HG03460 (cell line): ENCODE measurements around the gene ZNF26.
"Not testable (repeated sequence)": the region's sequence is repeated elsewhere in the genome, so short reads cannot be mapped to it uniquely, and the experiment has no call there.

ENCODE experiments used
- ATAC-seq: cut with Tn5 transposase; IDR thresholded peaks from one replicate; pipeline ENCODE4 v1.9.1; 2021; ENCODE audit not compliant: unreplicated experiment

Gene ZNF26

GRCh38 chr12:132955094-132956010, 30.8 kb upstream of the ZNF26 start:
- ATAC-seq, result peak; percentile 32

DNA sequence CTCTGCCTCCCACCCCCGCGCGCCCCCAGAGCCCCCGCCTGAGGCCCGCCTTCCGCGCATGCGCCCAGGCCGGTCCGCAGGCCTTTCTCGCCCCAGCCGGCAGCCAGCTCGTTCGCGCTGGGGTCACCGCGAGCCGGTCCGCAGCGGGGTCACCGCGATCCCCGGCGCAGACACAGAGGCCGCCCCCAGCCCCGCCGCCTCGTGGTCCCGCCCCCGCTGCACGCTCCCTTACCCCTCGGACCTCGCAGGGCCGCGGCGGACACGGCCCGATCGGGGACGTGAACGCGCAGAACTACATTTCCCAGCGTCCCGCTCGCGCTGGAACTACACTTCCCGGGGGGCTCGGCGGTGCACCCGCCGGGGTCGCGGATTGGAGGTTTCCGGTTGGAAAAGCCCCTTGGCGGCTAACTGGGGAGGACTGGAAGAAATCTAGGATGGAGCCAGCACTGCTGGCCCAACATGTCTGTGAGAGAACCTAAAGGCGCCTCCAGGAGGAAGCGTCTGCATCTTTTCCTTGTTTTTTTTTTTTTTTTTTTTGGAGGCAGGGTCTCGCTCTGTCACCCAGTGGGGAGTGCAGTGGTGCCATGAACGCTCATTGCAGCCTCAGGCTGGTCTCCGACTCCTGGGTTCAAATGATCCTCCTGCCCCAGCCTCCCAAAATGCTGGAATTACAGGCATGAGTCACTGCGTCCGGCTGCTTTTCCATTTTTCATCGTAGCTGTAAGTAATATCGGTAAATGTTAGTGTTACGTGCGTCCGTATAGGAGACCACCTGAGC, 30.0 kb upstream of the ZNF26 start, which contains the start of gene ZNF605:
Gene ZNF605, minus strand, starts transcription at position 296 of the 778 bp plus-strand sequence. CDS start 10,671 bp downstream, outside the sequence.
- peak; percentile 94 for ATAC-seq

- ATAC-seq, result not testable (repeated sequence)
Observed at GRCh38 chr12:132961790-132962189, 24.4 kb upstream of the ZNF26 start.

DNA sequence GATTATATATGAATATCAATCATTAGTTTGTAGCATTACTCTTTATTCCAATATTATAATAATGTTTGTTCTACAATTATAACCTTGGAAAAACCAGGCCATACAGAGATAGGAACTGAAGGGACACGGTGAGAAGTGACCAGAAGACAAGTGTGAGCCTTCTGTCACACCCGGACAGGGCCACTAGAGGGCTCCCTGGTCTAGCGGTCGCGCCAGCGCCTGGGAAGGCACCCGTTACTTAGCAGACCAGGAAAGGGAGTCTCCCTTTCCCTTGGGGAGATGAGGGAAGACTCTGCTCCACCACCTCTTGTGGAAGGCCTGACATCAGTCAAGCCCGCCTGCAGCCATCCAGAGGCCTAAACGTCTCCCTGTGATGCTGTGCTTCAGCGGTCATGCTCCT, 22.2 kb upstream of the ZNF26 start:
- not testable (repeated sequence) for ATAC-seq

- ATAC-seq, result no peak
Observed at GRCh38 chr12:132965796-132966195, 20.4 kb upstream of the ZNF26 start.

GRCh38 chr12:132966676-132967415, 19.3 kb upstream of the ZNF26 start:
- ATAC-seq, result no peak

- ATAC-seq, result no peak
Observed at GRCh38 chr12:132967736-132968135, 18.4 kb upstream of the ZNF26 start.

DNA sequence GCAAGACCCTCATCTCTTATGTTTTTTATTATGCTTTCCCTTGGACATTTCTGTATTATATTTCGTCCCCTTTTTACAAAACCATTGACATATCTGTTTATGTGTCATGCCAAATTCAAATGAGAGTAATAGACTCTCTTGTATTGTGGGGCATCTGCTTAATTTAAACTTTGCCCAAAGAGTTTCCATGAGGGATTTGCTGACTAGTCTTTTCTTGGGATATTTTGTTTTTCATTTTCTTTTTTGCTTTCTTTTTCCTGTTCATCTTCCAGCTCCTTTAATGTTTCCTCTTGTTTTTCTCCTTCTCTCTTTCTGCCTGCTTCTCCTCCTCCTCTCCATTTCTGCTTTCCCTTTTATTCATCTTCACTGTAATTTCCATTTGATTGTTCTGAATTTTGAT, 13.8 kb upstream of the ZNF26 start:
- no peak for ATAC-seq

DNA sequence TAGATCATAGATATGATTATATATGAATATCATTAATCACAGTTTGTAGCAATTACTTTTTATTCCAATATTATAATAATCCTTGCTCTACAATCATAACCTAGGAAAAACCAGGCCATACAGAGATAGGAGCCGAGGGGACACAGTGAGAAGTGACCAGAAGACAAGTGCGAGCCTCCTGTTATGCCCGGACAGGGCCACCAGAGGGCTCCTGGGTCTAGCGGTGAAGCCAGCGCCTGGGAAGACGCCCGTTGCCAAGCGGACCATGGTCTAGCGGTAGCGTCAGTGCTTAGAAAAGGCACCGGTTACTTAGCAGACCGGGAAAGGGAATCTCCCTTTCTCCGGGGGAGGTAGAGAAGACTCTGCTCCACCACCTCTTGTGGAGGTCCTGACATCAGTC, 9.3 kb upstream of the ZNF26 start:
- ATAC-seq, result not testable (repeated sequence)

- no peak for ATAC-seq
Observed at GRCh38 chr12:132986885-132987225, 688 bp downstream of the ZNF26 start.

DNA sequence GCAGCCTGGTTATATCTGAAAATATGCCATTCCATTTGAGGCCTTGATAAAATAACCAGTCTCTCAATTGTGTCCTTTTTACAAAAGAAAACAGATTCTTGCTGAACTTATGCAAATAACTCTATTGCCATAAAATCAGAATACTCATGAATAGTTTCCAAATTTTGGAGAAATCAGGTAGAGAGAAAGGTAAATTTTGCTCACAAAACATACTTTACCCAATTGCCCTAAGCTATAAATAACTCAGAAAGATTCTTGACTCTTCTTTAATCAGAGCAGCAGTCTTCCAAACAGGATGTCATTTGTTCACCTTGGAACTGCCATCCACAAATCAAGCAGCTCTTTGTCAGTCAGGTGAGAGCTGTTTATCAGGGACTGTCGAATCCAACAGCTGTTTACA, 12.6 kb downstream of the ZNF26 start:
- no peak for ATAC-seq

DNA sequence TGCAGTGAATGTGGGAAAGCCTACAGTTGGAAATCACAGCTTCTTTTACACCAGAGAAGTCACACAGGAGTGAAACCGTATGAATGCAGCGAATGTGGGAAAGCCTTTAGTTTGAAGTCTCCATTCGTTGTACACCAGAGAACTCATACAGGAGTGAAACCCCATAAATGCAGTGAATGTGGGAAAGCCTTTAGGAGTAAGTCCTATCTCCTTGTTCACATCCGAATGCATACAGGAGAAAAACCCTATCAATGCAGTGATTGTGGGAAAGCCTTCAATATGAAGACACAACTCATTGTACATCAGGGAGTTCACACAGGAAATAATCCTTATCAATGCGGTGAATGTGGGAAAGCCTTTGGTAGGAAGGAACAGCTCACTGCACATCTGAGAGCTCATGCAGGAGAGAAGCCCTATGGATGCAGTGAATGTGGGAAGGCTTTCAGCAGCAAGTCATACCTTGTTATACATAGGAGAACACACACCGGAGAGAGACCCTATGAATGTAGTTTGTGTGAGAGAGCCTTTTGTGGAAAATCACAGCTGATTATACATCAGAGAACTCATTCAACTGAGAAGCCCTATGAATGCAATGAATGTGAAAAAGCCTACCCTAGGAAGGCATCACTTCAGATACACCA, 24.6 kb downstream of the ZNF26 start:
- no peak for ATAC-seq

DNA sequence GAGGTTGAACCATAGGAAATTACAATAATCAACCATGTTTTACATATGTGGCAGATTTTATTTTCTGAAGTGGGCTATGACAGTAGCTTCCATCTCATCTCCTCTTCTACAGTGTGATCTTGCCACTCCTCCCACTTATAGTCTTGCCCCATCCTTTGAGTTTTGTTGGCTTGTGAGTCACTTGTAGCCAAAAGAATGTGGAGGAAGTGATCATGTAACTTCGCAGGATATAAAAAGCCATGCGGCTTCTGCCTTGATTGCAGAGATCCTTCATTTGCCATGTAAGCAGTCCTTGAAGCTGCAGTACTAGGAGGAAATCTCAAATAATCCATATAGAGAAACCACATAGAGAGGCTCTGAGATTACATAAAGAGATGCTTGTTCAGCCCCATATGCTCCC, 37.4 kb downstream of the ZNF26 start:
- no peak for ATAC-seq

- no peak for ATAC-seq
Observed at GRCh38 chr12:133026996-133027395, 40.8 kb downstream of the ZNF26 start.

DNA sequence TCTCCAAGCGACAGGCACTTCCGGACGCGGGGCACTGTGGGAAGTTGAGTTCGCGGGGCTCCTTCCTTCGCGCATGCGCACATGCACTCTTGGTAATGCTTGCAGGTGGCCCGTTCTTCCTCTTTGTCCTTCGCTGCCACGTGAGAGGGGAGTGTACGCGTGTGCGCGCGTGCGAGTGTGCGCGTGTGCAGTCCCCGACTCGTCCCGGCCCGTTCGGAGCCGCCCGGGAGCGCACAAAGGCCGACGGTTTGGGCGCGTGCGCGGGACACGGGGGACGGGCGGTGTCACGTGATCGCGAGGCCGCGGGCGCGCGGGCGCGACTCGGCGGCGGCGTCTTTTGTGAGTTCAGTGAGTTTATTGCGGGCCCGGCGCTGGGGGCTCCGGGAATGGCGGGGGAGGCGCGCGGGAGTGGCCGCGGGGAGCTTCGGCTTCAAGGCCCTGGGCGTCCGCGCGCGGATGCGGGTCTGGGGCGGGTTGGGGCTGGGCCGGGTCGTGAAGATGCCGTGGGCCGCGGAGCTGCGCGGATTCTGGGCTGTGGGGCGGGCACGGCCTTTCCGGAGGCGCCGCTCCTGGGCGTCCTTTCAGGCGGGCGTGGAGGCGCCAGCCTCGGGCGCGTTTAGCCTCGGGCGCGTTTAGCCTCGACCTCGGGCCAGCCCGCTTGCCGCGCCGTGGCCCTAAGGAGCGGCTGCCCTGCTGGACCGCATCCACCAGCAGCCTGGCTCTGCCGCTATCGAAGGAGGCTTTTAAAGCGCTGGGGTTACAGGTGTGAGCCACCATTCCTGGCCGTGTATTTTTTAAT, 51.2 kb downstream of the ZNF26 start, which contains the start of gene ZNF84:
Gene ZNF84, plus strand, starts transcription at position 303 of the 799 bp plus-strand sequence. CDS start 3,959 bp downstream, outside the sequence.
- ATAC-seq, result peak; percentile 93

DNA sequence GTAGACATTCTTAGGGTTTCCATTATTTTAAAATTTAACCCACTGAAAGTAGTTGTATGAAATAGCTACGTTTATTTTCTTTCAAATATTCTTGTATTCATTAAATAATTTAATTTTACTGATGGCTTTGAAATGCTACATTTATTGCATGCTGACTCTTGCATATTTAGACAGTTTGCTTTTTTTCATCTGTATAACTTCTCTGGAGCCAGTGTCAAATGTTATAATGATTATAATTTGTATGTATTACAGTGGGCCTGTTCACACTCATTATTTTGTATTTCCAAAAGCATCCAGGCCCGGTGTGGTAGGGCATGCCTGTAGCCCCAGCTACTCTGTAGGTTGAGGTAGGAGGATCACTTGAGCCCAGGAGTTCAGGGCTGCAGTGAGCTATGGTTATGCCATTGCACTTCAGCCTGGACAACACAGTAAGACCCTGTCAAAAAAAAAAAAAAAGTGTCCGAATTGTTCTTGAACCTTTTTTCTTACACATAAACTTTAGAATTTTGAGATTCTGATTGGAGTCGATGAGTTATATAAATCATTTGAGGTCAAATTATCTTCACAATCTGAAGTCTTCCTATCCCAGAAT, 52.0 kb downstream of the ZNF26 start:
- no peak for ATAC-seq

DNA sequence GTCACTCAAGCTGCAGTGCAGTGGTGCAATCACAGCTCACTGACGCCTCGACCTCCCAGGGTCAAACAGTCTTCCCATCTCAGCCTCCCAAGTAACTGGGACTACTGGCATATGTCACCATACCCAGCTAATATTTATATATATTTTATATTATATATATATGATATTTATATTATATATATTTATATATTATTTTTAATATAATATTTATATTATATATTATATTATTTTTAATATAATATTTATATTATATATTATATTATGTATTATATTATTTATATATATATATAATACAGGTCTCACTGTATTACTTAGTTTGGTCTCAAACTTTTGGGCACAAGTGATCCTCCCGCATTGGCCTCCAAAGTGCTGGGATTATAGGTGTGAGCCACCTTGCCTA, 60.5 kb downstream of the ZNF26 start:
- no peak for ATAC-seq

DNA sequence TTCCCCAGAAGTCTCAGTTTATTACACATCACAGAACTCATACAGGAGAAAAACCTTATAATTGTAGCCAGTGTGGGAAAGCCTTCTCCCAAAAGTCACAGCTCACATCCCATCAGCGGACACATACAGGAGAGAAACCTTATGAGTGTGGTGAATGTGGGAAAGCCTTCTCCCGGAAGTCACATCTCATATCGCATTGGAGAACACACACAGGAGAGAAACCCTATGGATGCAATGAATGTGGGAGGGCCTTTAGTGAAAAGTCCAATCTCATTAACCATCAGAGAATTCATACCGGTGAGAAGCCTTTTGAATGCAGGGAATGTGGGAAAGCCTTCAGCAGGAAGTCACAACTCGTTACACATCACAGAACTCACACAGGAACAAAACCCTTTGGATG, 71.3 kb downstream of the ZNF26 start:
- no peak for ATAC-seq
